Measurements from ENCODE around the gene SH3BGRL. TPM values are rescaled to one million over a fixed set of nuclear protein-coding genes. Genes with fewer than 3 reads are reported as not detected.

SH3BGRL gene
- total RNA-seq, 1 experiment from 2014 or later = 46.6 TPM

DNA sequence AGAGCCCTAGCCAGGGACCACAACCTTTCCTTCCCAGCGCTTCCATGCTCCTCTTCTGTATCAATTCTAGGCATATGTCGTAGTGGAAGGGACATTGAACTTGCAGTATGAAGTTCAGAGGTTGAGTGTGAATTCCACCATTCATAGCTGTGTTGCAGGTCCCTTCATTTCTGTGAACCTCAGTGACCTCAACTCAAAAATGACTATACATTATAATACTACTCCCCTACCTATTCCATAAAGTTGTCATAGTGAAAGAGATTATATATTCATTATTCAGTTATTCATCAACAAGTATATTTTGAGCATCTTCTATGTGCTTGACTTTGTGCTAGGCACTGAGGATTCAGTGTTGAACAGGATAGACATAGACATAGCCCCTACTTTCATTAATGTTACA, 28.0 kb downstream of the SH3BGRL start:
- no TSS peak for BruUV-seq (replicated peaks)
- intact Hi-C loops (cut with micrococcal nuclease; ENCODE audit: unreplicated experiment) = no loop called here
- no peaks in the 10 kb centered on the region for H3K4me1 ChIP-seq (replicated peaks; ENCODE audit: insufficient read depth)

DNA sequence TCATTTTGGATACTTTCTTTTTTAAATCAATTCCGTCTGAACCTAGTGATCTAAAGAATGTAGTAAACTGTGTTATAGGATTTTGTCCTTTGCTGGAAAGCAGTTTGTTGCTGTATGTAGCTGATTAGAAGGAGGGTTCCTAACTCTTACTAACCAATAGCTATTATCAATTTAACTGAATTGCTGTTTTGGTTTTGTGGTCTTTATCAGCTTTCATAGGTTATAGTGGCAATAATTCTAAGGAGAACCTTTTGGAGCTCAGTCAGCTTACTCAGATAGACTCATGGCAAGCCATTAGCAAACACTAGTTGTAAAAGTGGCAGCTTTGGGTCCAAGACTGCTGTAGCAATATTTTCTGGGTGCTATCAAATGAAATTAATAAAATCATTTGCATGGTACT, 29.6 kb downstream of the SH3BGRL start:
- no peak overlapping the region for H3K4me2 ChIP-seq
- no peaks in the 10 kb centered on the region for H3K4me1 ChIP-seq (replicated peaks; ENCODE audit: insufficient read depth)
- H3K27ac ChIP-seq = no peak overlapping the region
- no peak overlapping the region for H3K4me3 ChIP-seq
- no peaks in the 10 kb centered on the region for H3K79me2 ChIP-seq (ENCODE audit: low read depth)
- H3K9me3 ChIP-seq (ENCODE audit: insufficient read depth, low read depth) = no peaks in the 10 kb centered on the region
- POLR2A ChIA-PET (ENCODE audit: unreplicated experiment) = interaction anchor here (0.5 kb wide), 1 partner anchor 146 kb away, joined by 3 read pairs; no protein-coding TSS in a partner anchor
- no peaks in the 10 kb centered on the region for H3K36me3 ChIP-seq (ENCODE audit: low read depth)
- TF ChIP-seq, protein P1, sequence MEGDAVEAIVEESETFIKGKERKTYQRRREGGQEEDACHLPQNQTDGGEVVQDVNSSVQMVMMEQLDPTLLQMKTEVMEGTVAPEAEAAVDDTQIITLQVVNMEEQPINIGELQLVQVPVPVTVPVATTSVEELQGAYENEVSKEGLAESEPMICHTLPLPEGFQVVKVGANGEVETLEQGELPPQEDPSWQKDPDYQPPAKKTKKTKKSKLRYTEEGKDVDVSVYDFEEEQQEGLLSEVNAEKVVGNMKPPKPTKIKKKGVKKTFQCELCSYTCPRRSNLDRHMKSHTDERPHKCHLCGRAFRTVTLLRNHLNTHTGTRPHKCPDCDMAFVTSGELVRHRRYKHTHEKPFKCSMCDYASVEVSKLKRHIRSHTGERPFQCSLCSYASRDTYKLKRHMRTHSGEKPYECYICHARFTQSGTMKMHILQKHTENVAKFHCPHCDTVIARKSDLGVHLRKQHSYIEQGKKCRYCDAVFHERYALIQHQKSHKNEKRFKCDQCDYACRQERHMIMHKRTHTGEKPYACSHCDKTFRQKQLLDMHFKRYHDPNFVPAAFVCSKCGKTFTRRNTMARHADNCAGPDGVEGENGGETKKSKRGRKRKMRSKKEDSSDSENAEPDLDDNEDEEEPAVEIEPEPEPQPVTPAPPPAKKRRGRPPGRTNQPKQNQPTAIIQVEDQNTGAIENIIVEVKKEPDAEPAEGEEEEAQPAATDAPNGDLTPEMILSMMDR (conservative IDR thresholded peaks at IDR 0.05) = no peak
- TF ChIP-seq EZH2 (IDR thresholded peaks at IDR 0.05; ENCODE audit: low read depth) = no peak
- no peaks in the 10 kb centered on the region for H3K9me2 ChIP-seq (ENCODE audit: insufficient read depth)
- no peak overlapping the region for H2AFZ ChIP-seq
- no peak for DNase-seq
- CTCF ChIA-PET = no interaction called here
- H4K20me1 ChIP-seq (ENCODE audit: insufficient read depth) = no peaks in the 10 kb centered on the region
- intact Hi-C loops (cut with micrococcal nuclease; ENCODE audit: unreplicated experiment) = no loop called here
- BruUV-seq (replicated peaks) = no TSS peak
- no peaks in the 10 kb centered on the region for H3K27me3 ChIP-seq (ENCODE audit: insufficient read depth, low read depth)
- no peaks in the 10 kb centered on the region for H3F3A ChIP-seq (ENCODE audit: insufficient read depth, low read depth)

More for the DNA sequence above, 28.0 kb downstream of the SH3BGRL start:
- ChIA-PET CTCF (no interaction called here), POLR2A (ENCODE audit: unreplicated experiment) (no interaction called here)
- Histone ChIP-seq H3K9me2 (ENCODE audit: insufficient read depth) (no peaks in the 10 kb centered on the region), H3K9me3 (ENCODE audit: insufficient read depth, low read depth) (no peaks in the 10 kb centered on the region), H3K27ac (no peak overlapping the region), H3K27me3 (ENCODE audit: insufficient read depth, low read depth) (no peaks in the 10 kb centered on the region), H3K36me3 (ENCODE audit: low read depth) (no peaks in the 10 kb centered on the region), H3K79me2 (ENCODE audit: low read depth) (no peaks in the 10 kb centered on the region), H3F3A (ENCODE audit: insufficient read depth, low read depth) (no peaks in the 10 kb centered on the region), H4K20me1 (ENCODE audit: insufficient read depth) (no peaks in the 10 kb centered on the region), H3K4me2 (no peak overlapping the region), H2AFZ (no peak overlapping the region), H3K4me3 (no peak overlapping the region)
- TF ChIP-seq, protein P1 (conservative IDR thresholded peaks at IDR 0.05) = no peak
- TF ChIP-seq EZH2 (IDR thresholded peaks at IDR 0.05; ENCODE audit: low read depth) = no peak
- no peak for DNase-seq

DNA sequence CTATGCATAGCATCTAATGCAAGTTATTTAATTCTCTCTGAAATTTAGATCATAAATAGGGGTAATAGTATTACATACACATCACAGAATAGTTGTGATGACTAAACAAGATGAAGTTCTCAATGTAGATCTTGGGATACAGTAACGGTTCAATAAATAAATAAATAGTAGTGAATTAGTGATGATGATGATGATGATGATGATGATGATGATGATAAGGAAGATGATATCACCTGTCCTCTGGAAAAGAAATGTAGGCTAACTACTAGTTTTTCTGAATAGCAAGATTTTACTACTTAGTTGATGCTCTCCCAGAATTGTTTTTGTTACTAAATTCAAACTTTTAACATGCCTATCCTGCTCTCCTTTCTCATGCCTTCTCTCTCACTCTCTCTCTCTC, 30.3 kb downstream of the SH3BGRL start:
- Histone ChIP-seq H3K36me3 (ENCODE audit: low read depth) (no peaks in the 10 kb centered on the region), H3K27ac (no peak overlapping the region), H3F3A (ENCODE audit: insufficient read depth, low read depth) (no peaks in the 10 kb centered on the region), H3K27me3 (ENCODE audit: insufficient read depth, low read depth) (no peaks in the 10 kb centered on the region), H3K9me3 (ENCODE audit: insufficient read depth, low read depth) (no peaks in the 10 kb centered on the region), H2AFZ (no peak overlapping the region), H3K4me2 (no peak overlapping the region), H3K9me2 (ENCODE audit: insufficient read depth) (no peaks in the 10 kb centered on the region), H4K20me1 (ENCODE audit: insufficient read depth) (no peaks in the 10 kb centered on the region), H3K79me2 (ENCODE audit: low read depth) (no peaks in the 10 kb centered on the region), H3K4me1 (replicated peaks; ENCODE audit: insufficient read depth) (no peaks in the 10 kb centered on the region), H3K4me3 (no peak overlapping the region)
- intact Hi-C loops (cut with micrococcal nuclease; ENCODE audit: unreplicated experiment) = no loop called here
- ChIA-PET CTCF (no interaction called here), POLR2A (ENCODE audit: unreplicated experiment) (no interaction called here)
- BruUV-seq (replicated peaks) = no TSS peak
- no peak for DNase-seq
- no peak for TF ChIP-seq EZH2 (IDR thresholded peaks at IDR 0.05; ENCODE audit: low read depth)
- TF ChIP-seq, protein P1 (conservative IDR thresholded peaks at IDR 0.05) = no peak

All from PC-9 (cell line).